Testis (tissue), 2 donors: ENCODE measurements around the gene KLHL7.

Source experiments
- POLR2A ChIP-seq: fragments of 450-650 bp; IDR thresholded peaks from one replicate; pipeline ENCODE4 v1.6.1; 2017; ENCODE audit warnings: antibody characterized with exemption, mild to moderate bottlenecking, moderate library complexity
- TF ChIP-seq, protein P1 (sequence below), 3 experiments: fragments of 450-650 bp in 2 of 3; fragments of 200-600 bp in 1 of 3; sonication (generic) in 1 of 3; IDR thresholded peaks; one replicate each; pipeline ENCODE4 v1.5.1; 2016 to 2019; ENCODE audit warnings: antibody characterized with exemption in 3 of 3, mild to moderate bottlenecking in 2 of 3, moderate library complexity in 1 of 3

- TF ChIP-seq, protein P1, sequence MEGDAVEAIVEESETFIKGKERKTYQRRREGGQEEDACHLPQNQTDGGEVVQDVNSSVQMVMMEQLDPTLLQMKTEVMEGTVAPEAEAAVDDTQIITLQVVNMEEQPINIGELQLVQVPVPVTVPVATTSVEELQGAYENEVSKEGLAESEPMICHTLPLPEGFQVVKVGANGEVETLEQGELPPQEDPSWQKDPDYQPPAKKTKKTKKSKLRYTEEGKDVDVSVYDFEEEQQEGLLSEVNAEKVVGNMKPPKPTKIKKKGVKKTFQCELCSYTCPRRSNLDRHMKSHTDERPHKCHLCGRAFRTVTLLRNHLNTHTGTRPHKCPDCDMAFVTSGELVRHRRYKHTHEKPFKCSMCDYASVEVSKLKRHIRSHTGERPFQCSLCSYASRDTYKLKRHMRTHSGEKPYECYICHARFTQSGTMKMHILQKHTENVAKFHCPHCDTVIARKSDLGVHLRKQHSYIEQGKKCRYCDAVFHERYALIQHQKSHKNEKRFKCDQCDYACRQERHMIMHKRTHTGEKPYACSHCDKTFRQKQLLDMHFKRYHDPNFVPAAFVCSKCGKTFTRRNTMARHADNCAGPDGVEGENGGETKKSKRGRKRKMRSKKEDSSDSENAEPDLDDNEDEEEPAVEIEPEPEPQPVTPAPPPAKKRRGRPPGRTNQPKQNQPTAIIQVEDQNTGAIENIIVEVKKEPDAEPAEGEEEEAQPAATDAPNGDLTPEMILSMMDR (IDR thresholded peaks at IDR 0.05) = no peak
- TF ChIP-seq POLR2A = no peak
Measured at GRCh38 chr7:23123007-23123406, 17.4 kb downstream of the KLHL7 start.
